HG02571 (cell line): ENCODE measurements around the gene BTG4.

Experiments used
- ATAC-seq: cut with Tn5 transposase; IDR thresholded peaks from one replicate; pipeline ENCODE4 v1.9.1; 2021; ENCODE audit warnings: mild to moderate bottlenecking, moderate library complexity; ENCODE audit not compliant: unreplicated experiment

The BTG4 gene

GRCh38 chr11:111500481-111500880 lies 11.7 kb downstream of the BTG4 start:
- ATAC-seq = no peak

DNA sequence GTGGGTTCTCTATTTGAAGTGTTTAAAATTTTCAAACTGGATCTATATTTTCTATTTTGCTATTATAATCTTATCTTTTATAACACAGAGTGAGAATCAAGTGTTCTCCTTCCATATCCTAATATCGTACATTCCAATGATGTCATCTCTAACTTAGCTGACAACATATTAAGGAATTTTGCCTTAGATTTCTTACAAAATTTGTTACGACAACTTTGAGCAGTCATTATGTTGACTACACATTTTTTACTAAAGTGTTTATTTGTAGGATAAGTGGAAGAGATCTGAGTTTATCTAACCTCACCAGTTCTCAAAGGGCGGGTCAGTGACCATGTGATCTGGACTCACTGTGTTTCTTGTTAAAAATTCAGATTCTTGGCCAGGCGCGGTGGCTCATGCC lies 12.7 kb downstream of the BTG4 start:
- ATAC-seq = no peak

GRCh38 chr11:111494040-111494439 lies 18.1 kb downstream of the BTG4 start:
- ATAC-seq = no peak

DNA sequence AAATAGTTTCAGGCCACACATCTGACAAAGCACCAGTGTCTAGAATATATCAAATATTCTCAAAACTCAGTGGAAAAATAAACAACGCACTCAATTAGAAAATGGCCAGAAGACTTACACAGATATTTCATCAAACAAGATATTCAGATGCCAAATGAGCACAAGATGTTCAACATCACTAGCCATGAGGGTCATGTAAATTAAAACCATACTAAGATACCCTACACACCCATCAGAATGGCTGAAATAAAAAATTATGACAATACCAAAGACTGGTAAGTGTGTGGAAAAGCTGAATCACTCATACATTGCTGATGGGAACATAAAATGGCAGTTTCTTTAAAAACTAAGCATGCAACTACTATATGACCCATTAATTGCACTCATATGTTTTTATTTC lies 21.7 kb downstream of the BTG4 start:
- no peak for ATAC-seq

GRCh38 chr11:111483431-111483830 lies 28.8 kb downstream of the BTG4 start:
- ATAC-seq = no peak

DNA sequence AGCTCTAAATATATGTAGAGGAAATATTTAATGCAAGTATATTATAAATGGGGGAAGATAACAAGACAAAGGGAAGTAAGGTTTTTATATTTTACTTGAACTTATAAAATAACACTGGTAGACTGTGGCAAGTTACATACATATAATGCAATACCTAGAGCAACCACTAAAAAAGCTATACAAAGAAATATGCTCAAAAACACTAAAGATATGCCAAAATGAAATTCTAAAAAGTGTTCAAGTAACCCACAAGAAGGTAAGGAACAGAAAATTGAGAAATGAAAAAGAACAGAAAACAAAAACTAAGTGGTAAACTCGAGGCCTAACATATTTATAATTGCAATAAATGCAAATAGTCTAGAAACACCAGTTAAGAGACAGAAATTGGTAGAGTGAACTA lies 32.5 kb downstream of the BTG4 start:
- no peak for ATAC-seq

GRCh38 chr11:111477898-111478297 lies 34.3 kb downstream of the BTG4 start:
- ATAC-seq = no peak

- ATAC-seq = no peak
Observed at GRCh38 chr11:111476956-111477355, 35.2 kb downstream of the BTG4 start.

- ATAC-seq = no peak
Observed at GRCh38 chr11:111476366-111476765, 35.8 kb downstream of the BTG4 start.

DNA sequence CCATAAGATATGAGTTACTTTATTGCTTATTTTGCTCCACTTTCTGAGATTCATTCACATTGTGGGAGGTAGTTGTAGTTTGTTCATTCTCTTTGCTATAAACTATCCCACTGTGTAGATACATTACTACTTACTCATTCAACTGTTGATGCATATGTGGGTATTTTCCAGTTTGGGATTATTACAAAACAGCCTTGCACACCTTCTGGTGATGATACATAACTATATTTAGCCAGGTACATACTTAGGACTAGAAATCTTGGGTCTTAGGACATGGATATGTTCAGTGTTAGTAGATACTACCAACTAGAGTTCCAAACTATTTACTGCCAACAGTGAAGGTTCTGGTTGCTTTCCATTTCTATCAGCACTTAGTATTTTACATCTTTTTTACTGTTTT lies 37.8 kb downstream of the BTG4 start:
- no peak for ATAC-seq

- no peak for ATAC-seq
Observed at GRCh38 chr11:111472228-111472627, 40.0 kb downstream of the BTG4 start.

DNA sequence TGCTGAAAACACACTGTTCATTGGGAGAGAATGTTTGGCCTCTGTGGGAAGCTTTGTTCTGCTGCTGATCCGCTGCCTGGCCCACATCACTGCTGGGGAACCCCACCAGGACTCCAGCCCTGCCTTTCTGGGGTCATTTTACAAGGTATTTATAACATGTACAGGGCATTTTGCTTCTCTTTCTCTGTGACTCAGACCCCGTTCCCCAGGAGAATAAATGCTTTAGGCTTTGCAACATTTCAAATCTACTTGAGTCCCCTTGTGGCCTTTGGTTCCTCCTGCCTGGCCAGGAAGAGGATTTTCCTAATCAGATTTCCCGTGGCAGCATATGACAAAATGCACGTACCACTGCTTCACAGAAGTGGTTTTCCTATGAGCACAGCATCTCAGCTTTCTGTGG lies 43.0 kb downstream of the BTG4 start:
- no peak for ATAC-seq

- ATAC-seq = no peak
Observed at GRCh38 chr11:111466615-111467014, 45.6 kb downstream of the BTG4 start.

GRCh38 chr11:111465400-111465799 lies 46.8 kb downstream of the BTG4 start:
- no peak for ATAC-seq

GRCh38 chr11:111463276-111463675 lies 48.9 kb downstream of the BTG4 start:
- ATAC-seq = no peak

GRCh38 chr11:111462329-111462728 lies 49.9 kb downstream of the BTG4 start:
- no peak for ATAC-seq

GRCh38 chr11:111461460-111462235 lies 50.5 kb downstream of the BTG4 start:
- ATAC-seq = no peak

DNA sequence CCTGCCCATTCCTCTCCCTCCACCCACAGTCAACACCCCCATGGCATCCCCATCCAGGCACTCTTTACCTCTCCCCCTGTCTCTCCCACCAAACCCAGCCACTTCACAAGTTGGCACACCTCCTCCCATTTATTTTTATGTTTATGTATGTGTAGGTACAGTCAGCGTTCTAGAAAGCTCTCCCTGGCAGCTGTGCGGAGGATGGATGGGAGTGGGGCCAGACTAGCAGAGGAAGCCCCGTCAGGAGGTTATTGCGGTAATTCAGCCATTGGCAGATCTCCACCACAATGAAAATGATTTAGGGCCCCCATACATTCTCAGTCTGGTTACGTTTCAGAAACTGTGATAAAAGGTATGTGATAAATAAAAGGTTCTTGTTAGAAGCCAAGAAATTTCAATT lies 51.3 kb downstream of the BTG4 start:
- ATAC-seq = no peak

DNA sequence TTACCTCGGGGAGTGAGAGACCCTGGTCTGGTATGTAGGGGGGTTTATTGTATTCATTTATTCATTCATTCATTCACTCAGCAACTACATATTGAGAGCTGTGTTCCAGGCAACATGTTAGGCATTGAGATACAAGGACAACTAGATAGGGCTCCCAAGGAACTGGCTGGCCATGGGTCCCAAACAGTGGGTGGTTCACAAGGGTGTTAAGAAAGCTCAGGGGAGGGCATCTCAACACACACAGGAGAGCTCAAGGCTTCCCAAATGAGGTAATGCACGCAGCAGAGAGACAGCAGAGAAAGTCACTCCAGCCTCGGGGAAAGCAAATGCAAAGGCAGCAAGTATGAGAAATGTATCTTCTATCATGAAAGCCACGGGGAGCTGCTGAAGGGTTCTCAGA lies 51.8 kb downstream of the BTG4 start:
- no peak for ATAC-seq

- no peak for ATAC-seq
Observed at GRCh38 chr11:111459506-111460270, 52.5 kb downstream of the BTG4 start.

- no peak for ATAC-seq
Observed at GRCh38 chr11:111457731-111458368, 54.3 kb downstream of the BTG4 start.
